Stomach (tissue), 4 donors: ENCODE measurements around the gene EBLN1.

Experiments used
- CTCF ChIP-seq, 7 experiments: fragments of 450-650 bp in 4 of 7; fragments of 200-600 bp in 3 of 7; sonication (generic) in 3 of 7; IDR thresholded peaks; one replicate each; pipeline ENCODE4 v1.5.1; 2016 to 2019; ENCODE audit warnings: antibody characterized with exemption in 7 of 7, control low read depth in 2 of 7, mild to moderate bottlenecking in 1 of 7
- EP300 ChIP-seq: sonication (generic); formaldehyde crosslinking; IDR thresholded peaks from one replicate; pipeline ENCODE4 v1.6.1; 2017; ENCODE audit warnings: antibody characterized with exemption
- POLR2A ChIP-seq, 4 donors: fragments of 450-650 bp; IDR thresholded peaks; one replicate each; pipeline ENCODE4 v1.6.1; 2016; ENCODE audit warnings: antibody characterized with exemption in 4 of 4, control low read depth in 2 of 4, mild to moderate bottlenecking in 1 of 4, moderate library complexity in 1 of 4

- no peak for TF ChIP-seq CTCF (IDR thresholded peaks at IDR 0.05)
- TF ChIP-seq POLR2A (IDR thresholded peaks at IDR 0.05): no peak
- TF ChIP-seq EP300: no peak
Measured at GRCh38 chr10:22180724-22181123, 37.1 kb downstream of the EBLN1 start.
